ENCODE data around the gene BSN. TPM values are rescaled to one million over a fixed set of nuclear protein-coding genes. Genes with fewer than 3 reads are reported as not detected.

The BSN gene
- total RNA-seq, 4 donors from 2014 or later = 0.04 to 0.59 (median 0.15) TPM

- Histone ChIP-seq H3K4me1 (no peaks in the 10 kb centered on the region), H3K27ac (no peak overlapping the region), H3K27me3 (peaks cover 3% of the 10 kb centered on the region), H3K4me3 (no peak overlapping the region), H3K36me3 (no peaks in the 10 kb centered on the region), H3K9me3 (no peaks in the 10 kb centered on the region)
- WGBS = 59% methylated on average over 1 of the region's 2 CpGs
- TF ChIP-seq POLR2A (IDR thresholded peaks at IDR 0.05) (no peak), CTCF (IDR thresholded peaks at IDR 0.05) (no peak), EP300 (IDR thresholded peaks at IDR 0.05) (no peak), POLR2AphosphoS5 (IDR thresholded peaks at IDR 0.05) (no peak)
- no peak for DNase-seq (ENCODE audit: low spot score in 2 of 2)
Observed at GRCh38 chr3:49658711-49659110, 104.4 kb downstream of the BSN start.

- Histone ChIP-seq H3K27me3 (peaks cover 3% of the 10 kb centered on the region), H3K4me3 (no peak overlapping the region), H3K9me3 (no peaks in the 10 kb centered on the region), H3K36me3 (no peaks in the 10 kb centered on the region), H3K27ac (no peak overlapping the region), H3K4me1 (no peaks in the 10 kb centered on the region)
- no peak for DNase-seq (ENCODE audit: low spot score in 2 of 2)
- no peak for TF ChIP-seq CTCF (IDR thresholded peaks at IDR 0.05)
- TF ChIP-seq EP300 (IDR thresholded peaks at IDR 0.05) = no peak
- no peak for TF ChIP-seq POLR2A (IDR thresholded peaks at IDR 0.05)
- TF ChIP-seq POLR2AphosphoS5 (IDR thresholded peaks at IDR 0.05) = no peak
- WGBS = 69% methylated on average over 4 of the region's 4 CpGs
Observed at GRCh38 chr3:49659756-49660155, 105.5 kb downstream of the BSN start.

GRCh38 chr3:49661281-49661680 is 107.0 kb downstream of the BSN start:
- 92% methylated on average over 8 of the region's 14 CpGs for WGBS
- DNase-seq (ENCODE audit: low spot score in 2 of 2) = no peak
- H3K9me3 ChIP-seq = no peaks in the 10 kb centered on the region
- H3K27ac ChIP-seq = no peak overlapping the region
- no peaks in the 10 kb centered on the region for H3K36me3 ChIP-seq
- TF ChIP-seq EP300 (IDR thresholded peaks at IDR 0.05) = no peak
- TF ChIP-seq POLR2A (IDR thresholded peaks at IDR 0.05) = no peak
- TF ChIP-seq POLR2AphosphoS5 (IDR thresholded peaks at IDR 0.05) = no peak
- no peak for TF ChIP-seq CTCF (IDR thresholded peaks at IDR 0.05)
- no peaks in the 10 kb centered on the region for H3K4me1 ChIP-seq
- no peak overlapping the region for H3K4me3 ChIP-seq
- peaks cover 3% of the 10 kb centered on the region for H3K27me3 ChIP-seq

GRCh38 chr3:49662021-49662420 is 107.7 kb downstream of the BSN start:
- no peak overlapping the region for H3K27ac ChIP-seq
- H3K4me3 ChIP-seq = no peak overlapping the region
- no peak for DNase-seq (ENCODE audit: low spot score in 2 of 2)
- TF ChIP-seq CTCF (IDR thresholded peaks at IDR 0.05) = no peak
- TF ChIP-seq POLR2AphosphoS5 (IDR thresholded peaks at IDR 0.05) = no peak
- H3K9me3 ChIP-seq = no peaks in the 10 kb centered on the region
- 89% methylated on average over 19 of the region's 22 CpGs for WGBS
- no peaks in the 10 kb centered on the region for H3K27me3 ChIP-seq
- H3K36me3 ChIP-seq = no peaks in the 10 kb centered on the region
- H3K4me1 ChIP-seq = no peaks in the 10 kb centered on the region

GRCh38 chr3:49662720-49663413 is 108.6 kb downstream of the BSN start:
- TF ChIP-seq CTCF (IDR thresholded peaks at IDR 0.05) = no peak
- no peak for TF ChIP-seq POLR2AphosphoS5 (IDR thresholded peaks at IDR 0.05)
- TF ChIP-seq EP300 (IDR thresholded peaks at IDR 0.05) = no peak
- TF ChIP-seq POLR2A (IDR thresholded peaks at IDR 0.05) = no peak
- 91% methylated on average over 11 of the region's 34 CpGs for WGBS

More at GRCh38 chr3:49662720-49663413, 108.6 kb downstream of the BSN start:
- Histone ChIP-seq H3K27ac (no peak overlapping the region), H3K4me1 (no peaks in the 10 kb centered on the region), H3K4me3 (no peak overlapping the region), H3K36me3 (no peaks in the 10 kb centered on the region), H3K9me3 (no peaks in the 10 kb centered on the region), H3K27me3 (no peaks in the 10 kb centered on the region)
- DNase-seq (ENCODE audit: low spot score in 2 of 2) = no peak

All from suprapubic skin (tissue), 4 donors.